Upper lobe of right lung (tissue), 1 donor: Measurements from ENCODE around the gene PARD3B. TPM values are rescaled to one million over a fixed set of nuclear protein-coding genes. Genes with fewer than 3 reads are reported as not detected.

Experiments used
- ATAC-seq: fragments of 200-7000 bp; cut with Tn5 transposase; one replicate; pipeline ENCODE4 v1.9.1; 2020; ENCODE audit warnings: mild to moderate bottlenecking, moderate library complexity
- DNase-seq: peaks from one replicate; pipeline ENCODE4 v3.0.0-alpha.2; 2020
- H3K27ac ChIP-seq: fragments of 200-600 bp; one replicate; pipeline ENCODE4 v1.8.0; 2022
- H3K27me3 ChIP-seq: fragments of 200-600 bp; one replicate; pipeline ENCODE4 v1.8.0; 2022; ENCODE audit warnings: mild to moderate bottlenecking
- H3K36me3 ChIP-seq: fragments of 200-600 bp; one replicate; pipeline ENCODE4 v1.8.0; 2022
- H3K4me1 ChIP-seq: fragments of 200-600 bp; one replicate; pipeline ENCODE4 v1.8.0; 2022
- H3K4me3 ChIP-seq: fragments of 200-600 bp; one replicate; pipeline ENCODE4 v1.8.0; 2022; ENCODE audit warnings: mild to moderate bottlenecking
- H3K9me3 ChIP-seq: fragments of 200-600 bp; one replicate; pipeline ENCODE4 v1.8.0; 2022
- intact Hi-C: fragments of 100-400 bp; cut with DNase I; formaldehyde crosslinking; loops from one replicate; pipeline ENCODE4 v1.11.0; 2022
- total RNA-seq: library from RNA; stranded (reverse); fragmentation: NEBNext Ultra II Directional; extraction: Animal tissue kit (Norgen Biotek cat#: 25700); gene quantifications from one replicate; pipeline ENCODE4 v1.2.1, GENCODE V29; 2021
- TF ChIP-seq, protein P1 (sequence below): fragments of 200-600 bp; IDR thresholded peaks from one replicate; pipeline ENCODE4 v1.8.0; 2022; ENCODE audit warnings: antibody characterized with exemption
- donor health status: DM: no; HTN: yes; CAD: no; lungs with severe emphysema.

Gene PARD3B
- total RNA-seq, 1 donor from 2014 or later: 32.5 TPM

DNA sequence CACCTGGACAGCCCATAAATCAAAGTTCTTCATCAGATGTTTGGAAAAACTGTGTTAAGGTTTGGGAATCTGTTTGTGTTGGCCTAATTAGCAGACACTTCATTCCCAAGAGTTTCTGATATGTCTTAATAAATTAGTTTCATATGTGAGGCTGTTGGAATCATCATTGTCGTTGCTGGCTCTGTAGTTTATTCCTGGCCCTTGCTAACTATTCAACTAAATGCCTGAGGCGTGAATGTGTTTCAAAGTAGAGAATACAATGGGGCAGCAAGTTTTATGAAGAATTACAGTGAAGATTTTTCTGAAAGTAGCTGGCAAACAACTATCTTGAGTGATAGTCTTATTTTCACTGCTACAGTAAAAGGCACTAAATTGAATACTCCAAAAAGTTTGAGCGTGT lies 141.1 kb downstream of the PARD3B start:
- Histone ChIP-seq H3K27ac (no peak overlapping the region), H3K36me3 (no peaks in the 10 kb centered on the region), H3K4me3 (no peak overlapping the region), H3K4me1 (peaks cover 3% of the 10 kb centered on the region), H3K27me3 (no peaks in the 10 kb centered on the region), H3K9me3 (no peaks in the 10 kb centered on the region)
- DNase-seq (no peak), ATAC-seq (no peak)
- TF ChIP-seq, protein P1, sequence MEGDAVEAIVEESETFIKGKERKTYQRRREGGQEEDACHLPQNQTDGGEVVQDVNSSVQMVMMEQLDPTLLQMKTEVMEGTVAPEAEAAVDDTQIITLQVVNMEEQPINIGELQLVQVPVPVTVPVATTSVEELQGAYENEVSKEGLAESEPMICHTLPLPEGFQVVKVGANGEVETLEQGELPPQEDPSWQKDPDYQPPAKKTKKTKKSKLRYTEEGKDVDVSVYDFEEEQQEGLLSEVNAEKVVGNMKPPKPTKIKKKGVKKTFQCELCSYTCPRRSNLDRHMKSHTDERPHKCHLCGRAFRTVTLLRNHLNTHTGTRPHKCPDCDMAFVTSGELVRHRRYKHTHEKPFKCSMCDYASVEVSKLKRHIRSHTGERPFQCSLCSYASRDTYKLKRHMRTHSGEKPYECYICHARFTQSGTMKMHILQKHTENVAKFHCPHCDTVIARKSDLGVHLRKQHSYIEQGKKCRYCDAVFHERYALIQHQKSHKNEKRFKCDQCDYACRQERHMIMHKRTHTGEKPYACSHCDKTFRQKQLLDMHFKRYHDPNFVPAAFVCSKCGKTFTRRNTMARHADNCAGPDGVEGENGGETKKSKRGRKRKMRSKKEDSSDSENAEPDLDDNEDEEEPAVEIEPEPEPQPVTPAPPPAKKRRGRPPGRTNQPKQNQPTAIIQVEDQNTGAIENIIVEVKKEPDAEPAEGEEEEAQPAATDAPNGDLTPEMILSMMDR: no peak
- intact Hi-C loops: no loop called here

GRCh38 chr2:204687776-204688175 lies 142.5 kb downstream of the PARD3B start:
- H3K27me3 ChIP-seq: no peaks in the 10 kb centered on the region
- H3K4me1 ChIP-seq: peaks cover 10% of the 10 kb centered on the region
- intact Hi-C loops: no loop called here
- H3K27ac ChIP-seq: no peak overlapping the region
- ATAC-seq (no peak), DNase-seq (no peak)
- TF ChIP-seq, protein P1: no peak
- no peak overlapping the region for H3K4me3 ChIP-seq
- H3K9me3 ChIP-seq: no peaks in the 10 kb centered on the region
- H3K36me3 ChIP-seq: no peaks in the 10 kb centered on the region

- peak; percentile 94 for ATAC-seq
Observed at GRCh38 chr2:204691911-204692510, 146.7 kb downstream of the PARD3B start.

GRCh38 chr2:204692790-204693189 lies 147.5 kb downstream of the PARD3B start:
- Histone ChIP-seq H3K9me3 (no peaks in the 10 kb centered on the region), H3K4me3 (no peak overlapping the region), H3K4me1 (peaks cover 10% of the 10 kb centered on the region), H3K27ac (peak overlapping the region; percentile 24), H3K36me3 (no peaks in the 10 kb centered on the region), H3K27me3 (no peaks in the 10 kb centered on the region)
- TF ChIP-seq, protein P1: no peak
- DNase-seq: no peak
- intact Hi-C loops: loop anchor here (10.0 kb wide), 1 partner anchor 368 kb away; no protein-coding TSS in a partner anchor
- ATAC-seq: no peak

More at GRCh38 chr2:204691911-204692510, 146.7 kb downstream of the PARD3B start:
- Histone ChIP-seq H3K27me3 (no peaks in the 10 kb centered on the region), H3K27ac (no peak overlapping the region), H3K4me1 (peaks cover 10% of the 10 kb centered on the region), H3K9me3 (no peaks in the 10 kb centered on the region), H3K4me3 (no peak overlapping the region), H3K36me3 (no peaks in the 10 kb centered on the region)
- intact Hi-C loops: loop anchor here (10.0 kb wide), 1 partner anchor 367 kb away; no protein-coding TSS in a partner anchor
- no peak for DNase-seq
- TF ChIP-seq, protein P1: peak; percentile 74

DNA sequence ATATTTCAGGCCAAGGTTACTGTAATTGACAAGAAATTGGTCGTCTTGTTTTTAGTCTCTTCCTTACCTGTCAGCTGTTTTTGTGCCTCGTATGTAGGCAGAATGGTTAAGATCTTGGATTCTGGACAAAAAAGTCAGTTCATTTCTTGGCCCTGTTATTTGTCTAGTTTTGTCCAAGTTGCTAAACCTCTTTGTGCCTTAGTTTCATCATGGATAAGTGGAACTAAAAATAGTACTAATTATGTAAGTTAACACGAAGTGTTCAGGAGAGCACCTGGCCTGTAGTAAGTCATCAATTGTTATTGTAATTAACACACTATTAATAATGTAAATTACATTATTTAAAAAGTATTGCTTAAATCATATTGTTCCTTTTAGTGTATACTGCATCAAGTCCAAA lies 148.0 kb downstream of the PARD3B start:
- no peak for DNase-seq
- TF ChIP-seq, protein P1: no peak
- Histone ChIP-seq H3K27ac (peak overlapping the region; percentile 24), H3K27me3 (no peaks in the 10 kb centered on the region), H3K4me1 (peaks cover 10% of the 10 kb centered on the region), H3K4me3 (no peak overlapping the region), H3K36me3 (no peaks in the 10 kb centered on the region), H3K9me3 (no peaks in the 10 kb centered on the region)
- ATAC-seq: no peak
- intact Hi-C loops: loop anchor here (10.0 kb wide), 1 partner anchor 368 kb away; no protein-coding TSS in a partner anchor
